ENCODE data around the gene HDAC7.

- peak; percentile 40 to 46 (median 44) for TF ChIP-seq CTCF (IDR thresholded peaks at IDR 0.05)
- peak; percentile 36 to 58 for TF ChIP-seq POLR2AphosphoS5 (IDR thresholded peaks at IDR 0.05)
- TF ChIP-seq POLR2A (IDR thresholded peaks at IDR 0.05; ENCODE audit: low read depth), result no peak
Observed at GRCh38 chr12:47817272-47818006, 2.3 kb downstream of the HDAC7 start.

Measured in esophagus muscularis mucosa (tissue), 3 donors.